Tibial artery (tissue), 4 donors: ENCODE data around the gene KCNH1.
"Not testable (repeated sequence)": the region's sequence is repeated elsewhere in the genome, so short reads cannot be mapped to it uniquely, and the experiment has no call there.

Experiments
- DNase-seq, 2 donors: peaks; one replicate each; pipeline ENCODE4 v3.0.0-alpha.2; 2019
- H3K27ac ChIP-seq, 2 donors: fragments of 200-600 bp; sonication (generic) in 1 of 2; 1 replicate in 1 of 2; 2 replicates in 1 of 2; pipeline ENCODE4 v1.5.1; 2018 to 2019; ENCODE audit warnings: mild to moderate bottlenecking in 1 of 2
- H3K27me3 ChIP-seq, 2 donors: fragments of 200-600 bp; sonication (generic) in 1 of 2; one replicate each; pipeline versions ENCODE4 v1.5.1 to v1.6.0; 2016 to 2019
- H3K36me3 ChIP-seq, 3 donors: fragments of 200-600 bp; sonication (generic) in 2 of 3; one replicate each; pipeline ENCODE4 v1.5.1; 2016 to 2019; ENCODE audit warnings: mild to moderate bottlenecking in 2 of 3
- H3K4me1 ChIP-seq, 4 donors: fragments of 200-600 bp; sonication (generic) in 2 of 4; 1 replicate in 3 of 4; 2 replicates in 1 of 4; pipeline ENCODE4 v1.5.1; 2016 to 2019
- H3K4me3 ChIP-seq, 2 donors: fragments of 200-600 bp; sonication (generic) in 1 of 2; 1 replicate in 1 of 2; 2 replicates in 1 of 2; pipeline ENCODE4 v1.5.1; 2018 to 2019; ENCODE audit warnings: mild to moderate bottlenecking in 2 of 2
- H3K9me3 ChIP-seq, 3 donors: fragments of 200-600 bp; sonication (generic) in 1 of 3; one replicate each; pipeline ENCODE4 v1.5.1; 2016 to 2019
- CTCF ChIP-seq, 2 experiments: fragments of 200-600 bp in 1 of 2; fragments of 450-650 bp in 1 of 2; IDR thresholded peaks; one replicate each; pipeline ENCODE4 v1.5.1; 2017 to 2019; ENCODE audit warnings: antibody characterized with exemption in 2 of 2, mild to moderate bottlenecking in 1 of 2, moderate library complexity in 1 of 2
- intact Hi-C: fragments of 100-400 bp; cut with DNase I; formaldehyde crosslinking; loops from one replicate; pipeline ENCODE4 v1.15.0; 2023; ENCODE audit warnings: low total_unique reads

The KCNH1 gene

GRCh38 chr1:210669951-210670350 lies 464.0 kb downstream of the KCNH1 start:
- intact Hi-C loops, result no loop called here
- Histone ChIP-seq H3K36me3 (no peaks in the 10 kb centered on the region), H3K4me1 (no peaks in the 10 kb centered on the region), H3K4me3 (no peak overlapping the region), H3K27ac (no peak overlapping the region), H3K9me3 (no peaks in the 10 kb centered on the region), H3K27me3 (no peaks in the 10 kb centered on the region)
- TF ChIP-seq CTCF (IDR thresholded peaks at IDR 0.05), result no peak
- no peak for DNase-seq

- Histone ChIP-seq H3K36me3 (no peaks in the 10 kb centered on the region), H3K27me3 (no peaks in the 10 kb centered on the region), H3K27ac (no peak overlapping the region), H3K9me3 (no peaks in the 10 kb centered on the region), H3K4me1 (no peaks in the 10 kb centered on the region), H3K4me3 (no peak overlapping the region)
- TF ChIP-seq CTCF (IDR thresholded peaks at IDR 0.05), result no peak
- DNase-seq, result no peak
- intact Hi-C loops, result no loop called here
Observed at GRCh38 chr1:210663730-210664573, 470.0 kb downstream of the KCNH1 start.

- no peak for TF ChIP-seq CTCF (IDR thresholded peaks at IDR 0.05)
- Histone ChIP-seq H3K27ac (no peak overlapping the region), H3K9me3 (no peaks in the 10 kb centered on the region), H3K27me3 (no peaks in the 10 kb centered on the region), H3K4me3 (no peak overlapping the region), H3K4me1 (no peaks in the 10 kb centered on the region), H3K36me3 (no peaks in the 10 kb centered on the region)
- DNase-seq, result no peak
- intact Hi-C loops, result no loop called here
Observed at GRCh38 chr1:210662291-210663050, 471.5 kb downstream of the KCNH1 start.

- H3K4me1 ChIP-seq, H3K27me3 ChIP-seq, DNase-seq, H3K36me3 ChIP-seq, H3K27ac ChIP-seq, intact Hi-C loops, H3K4me3 ChIP-seq, H3K9me3 ChIP-seq: not testable (repeated sequence)
Observed at GRCh38 chr1:210661520-210661919, 472.4 kb downstream of the KCNH1 start.

- Histone ChIP-seq H3K4me1 (no peaks in the 10 kb centered on the region), H3K36me3 (no peaks in the 10 kb centered on the region), H3K27ac (no peak overlapping the region), H3K9me3 (no peaks in the 10 kb centered on the region), H3K4me3 (no peak overlapping the region), H3K27me3 (no peaks in the 10 kb centered on the region)
- no peak for TF ChIP-seq CTCF (IDR thresholded peaks at IDR 0.05)
- intact Hi-C loops, result no loop called here
- no peak for DNase-seq
Observed at GRCh38 chr1:210657806-210658205, 476.1 kb downstream of the KCNH1 start.

GRCh38 chr1:210655511-210655910 lies 478.4 kb downstream of the KCNH1 start:
- DNase-seq, result no peak
- H3K4me1 ChIP-seq, result no peaks in the 10 kb centered on the region
- H3K4me3 ChIP-seq, result no peak overlapping the region
- H3K27me3 ChIP-seq, result no peaks in the 10 kb centered on the region
- no peaks in the 10 kb centered on the region for H3K9me3 ChIP-seq
- H3K36me3 ChIP-seq, result no peaks in the 10 kb centered on the region
- no peak overlapping the region for H3K27ac ChIP-seq
- intact Hi-C loops, result no loop called here
- no peak for TF ChIP-seq CTCF (IDR thresholded peaks at IDR 0.05)
